BJ (cell line): ENCODE data around the gene IMPG2. TPM values are rescaled to one million over a fixed set of nuclear protein-coding genes. Genes with fewer than 3 reads are reported as not detected.

ENCODE experiments used
- CTCF ChIA-PET: fragments of 350-600 bp; formaldehyde crosslinking; extraction: SDS; loops from one replicate; lab custom pipeline; 2021; ENCODE audit warnings: antibody characterized with exemption, inconsistent platforms; lab: Yijun Ruan, JAX
- POLR2A ChIA-PET: fragments of 300-600 bp; sonication (Branson Sonifier 250); formaldehyde crosslinking; extraction: SDS; loops from one replicate; lab custom pipeline; 2021; ENCODE audit warnings: antibody characterized with exemption; lab: Charles Lee
- DNase-seq: peaks from one replicate; pipeline ENCODE4 v3.0.0-alpha.2; 2011; ENCODE audit warnings: low read depth
- H3K27me3 ChIP-seq: 2 replicates; pipeline ENCODE4 v1.6.0; 2011; ENCODE audit warnings: low read length; ENCODE audit not compliant: control insufficient read depth, insufficient read depth
- H3K36me3 ChIP-seq: 2 replicates; pipeline ENCODE4 v1.5.1; 2011; ENCODE audit warnings: low read length; ENCODE audit not compliant: control insufficient read depth, insufficient read depth
- H3K4me3 ChIP-seq: 2 replicates; pipeline ENCODE4 v1.5.1; 2011; ENCODE audit warnings: low read depth, mild to moderate bottlenecking, control low read depth, low read length
- CTCF ChIP-seq: IDR thresholded peaks from 2 replicates; pipeline ENCODE4 v1.5.1; 2011; ENCODE audit warnings: low read depth, mild to moderate bottlenecking, control low read depth, inconsistent platforms, low read length, moderate library complexity; ENCODE audit not compliant: insufficient read depth
- polyA plus RNA-seq: library from polyadenylated mRNA; depleted of rRNA; stranded (reverse); fragments of >200 nt; gene quantifications from 2 replicates; pipeline ENCODE4 v1.2.3, GENCODE V29; 2011

IMPG2 gene
- polyA plus RNA-seq, 1 experiment, result 0.10 TPM

- POLR2A ChIA-PET, result no interaction called here
- Histone ChIP-seq H3K27me3 (no peaks in the 10 kb centered on the region; the same call in 1 of the 2 replicates), H3K36me3 (no peaks in the 10 kb centered on the region), H3K4me3 (no peak overlapping the region)
- DNase-seq, result no peak
- CTCF ChIA-PET, result no interaction called here
- TF ChIP-seq CTCF, result no peak
Observed at GRCh38 chr3:101292027-101292426, 28.3 kb downstream of the IMPG2 start.

GRCh38 chr3:101288294-101288693 is 32.1 kb downstream of the IMPG2 start:
- TF ChIP-seq CTCF, result no peak
- ChIA-PET POLR2A (no interaction called here), CTCF (no interaction called here)
- no peak for DNase-seq
- Histone ChIP-seq H3K36me3 (no peaks in the 10 kb centered on the region), H3K27me3 (no peaks in the 10 kb centered on the region; the same call in 1 of the 2 replicates), H3K4me3 (no peak overlapping the region)

- Histone ChIP-seq H3K36me3 (no peaks in the 10 kb centered on the region), H3K27me3 (no peaks in the 10 kb centered on the region), H3K4me3 (no peak overlapping the region)
- ChIA-PET CTCF (no interaction called here), POLR2A (no interaction called here)
- no peak for DNase-seq
- no peak for TF ChIP-seq CTCF
Observed at GRCh38 chr3:101284757-101285156, 35.6 kb downstream of the IMPG2 start.

GRCh38 chr3:101281521-101282030 is 38.8 kb downstream of the IMPG2 start:
- TF ChIP-seq CTCF, result no peak
- H3K36me3 ChIP-seq, result no peaks in the 10 kb centered on the region
- no peaks in the 10 kb centered on the region for H3K27me3 ChIP-seq
- DNase-seq, result no peak
- H3K4me3 ChIP-seq, result no peak overlapping the region
- POLR2A ChIA-PET, result no interaction called here
- CTCF ChIA-PET, result no interaction called here

- H3K4me3 ChIP-seq, result no peak overlapping the region
- H3K36me3 ChIP-seq, result no peaks in the 10 kb centered on the region
- H3K27me3 ChIP-seq, result no peaks in the 10 kb centered on the region
- ChIA-PET CTCF (no interaction called here), POLR2A (no interaction called here)
- DNase-seq, result no peak
- no peak for TF ChIP-seq CTCF
Observed at GRCh38 chr3:101279765-101280385, 40.5 kb downstream of the IMPG2 start.
